GM12878 (cell line): Measurements from ENCODE around the gene NLRP9. TPM values are rescaled to one million over a fixed set of nuclear protein-coding genes. Genes with fewer than 3 reads are reported as not detected.

Source experiments
- ATAC-seq: fragments of 200-7000 bp; cut with Tn5 transposase; 3 replicates; pipeline ENCODE4 v1.9.1; 2020; ENCODE audit warnings: mild to moderate bottlenecking, moderate library complexity
- BruUV-seq: library from RNA; stranded (reverse); fragments of 400-500 nt; replicated peaks from 2 replicates; lab custom pipeline; 2021; lab: Mats Ljungman, UMichigan
- CTCF ChIA-PET: fragments of 300-600 bp; sonication (Branson Sonifier 250); formaldehyde crosslinking; extraction: SDS; loops from one replicate; lab custom pipeline; 2021; ENCODE audit warnings: inconsistent platforms; lab: Yijun Ruan, JAX
- POLR2A ChIA-PET: fragments of 350-600 bp; formaldehyde crosslinking; extraction: SDS; loops from one replicate; lab custom pipeline; 2021; ENCODE audit warnings: inconsistent platforms; lab: Charles Lee
- RAD21 ChIA-PET: fragments of 300-600 bp; sonication (Branson Sonifier 250); formaldehyde crosslinking; loops from one replicate; lab custom pipeline; 2023; ENCODE audit warnings: antibody characterized with exemption; ENCODE audit not compliant: unreplicated experiment; lab: Charles Lee
- SMC1A ChIA-PET: fragments of 300-600 bp; sonication (Branson Sonifier 250); formaldehyde crosslinking; loops from one replicate; lab custom pipeline; 2023; ENCODE audit not compliant: unreplicated experiment, uncharacterized antibody; lab: Charles Lee
- DNase-seq: peaks from one replicate; pipeline ENCODE4 v3.0.0-alpha.2; 2011; ENCODE audit warnings: low read depth, low spot score
- FAIRE-seq: peaks from 3 replicates; lab custom pipeline; 2011; peaks lifted over from hg19 to GRCh38; lab: Jason Lieb, UNC
- H2AFZ ChIP-seq: 2 replicates; pipeline ENCODE4 v1.6.0; 2011; ENCODE audit warnings: low read depth, low read length, control low read depth; ENCODE audit not compliant: control insufficient read depth
- H3K27ac ChIP-seq: 2 replicates; pipeline ENCODE4 v1.5.1; 2011; ENCODE audit warnings: control low read depth; ENCODE audit not compliant: control insufficient read depth, insufficient read depth
- H3K27me3 ChIP-seq, 2 experiments: replicated peaks in 1 of 2; 2 replicates each; pipeline versions ENCODE4 v1.6.0 to v1.6.1; 2011; ENCODE audit warnings: low read length in 1 of 2; ENCODE audit not compliant: control insufficient read depth in 2 of 2, insufficient read depth in 2 of 2
- H3K36me3 ChIP-seq, 2 experiments: 2 replicates each; pipeline ENCODE4 v1.5.1; 2011; ENCODE audit warnings: low read length in 1 of 2; ENCODE audit not compliant: control insufficient read depth in 2 of 2, insufficient read depth in 2 of 2
- H3K4me1 ChIP-seq: 2 replicates; pipeline ENCODE4 v1.6.1; 2011; ENCODE audit warnings: mild to moderate bottlenecking, low read length, moderate library complexity, mixed read lengths; ENCODE audit not compliant: control insufficient read depth, insufficient read depth
- H3K4me2 ChIP-seq: 2 replicates; pipeline ENCODE4 v1.6.0; 2011; ENCODE audit warnings: control low read depth; ENCODE audit not compliant: control insufficient read depth, insufficient read depth
- H3K4me3 ChIP-seq: fragments of 200-600 bp; sonication (generic); 2 replicates; pipeline ENCODE4 v1.5.1; 2016
- H3K79me2 ChIP-seq: 2 replicates; pipeline ENCODE4 v1.6.0; 2011; ENCODE audit warnings: low read length; ENCODE audit not compliant: control insufficient read depth, insufficient read depth
- H3K9ac ChIP-seq: 2 replicates; pipeline ENCODE4 v1.8.0; 2011; ENCODE audit warnings: low read length, control low read depth, mixed read lengths; ENCODE audit not compliant: control insufficient read depth, insufficient read depth
- H3K9me3 ChIP-seq: replicated peaks from 3 replicates; pipeline ENCODE4 v1.5.1; 2011; ENCODE audit warnings: mild to moderate bottlenecking, low read length; ENCODE audit not compliant: control insufficient read depth, insufficient read depth
- H4K20me1 ChIP-seq: 2 replicates; pipeline ENCODE4 v1.6.0; 2011; ENCODE audit not compliant: control insufficient read depth, insufficient read depth
- ATF7 ChIP-seq: fragments of 450-650 bp; IDR thresholded peaks from 2 replicates; pipeline ENCODE4 v1.6.1; 2016; ENCODE audit warnings: low read depth, mild to moderate bottlenecking
- PAX8 ChIP-seq: fragments of 450-650 bp; IDR thresholded peaks from 2 replicates; pipeline ENCODE4 v1.6.1; 2017; ENCODE audit warnings: mild to moderate bottlenecking, moderate library complexity
- POLR2A ChIP-seq: IDR thresholded peaks from 2 replicates; pipeline ENCODE4 v1.6.1; 2011; ENCODE audit warnings: low read depth, mild to moderate bottlenecking, low read length
- RCOR1 ChIP-seq: conservative IDR thresholded peaks from 2 replicates; pipeline ENCODE4 v1.6.1; 2012; ENCODE audit warnings: low read depth, low read length, improper control_type of control experiment
- TCF12 ChIP-seq: IDR thresholded peaks from 2 replicates; pipeline ENCODE4 v1.6.1; 2011; ENCODE audit warnings: low read depth, mild to moderate bottlenecking, low read length
- WGBS: methylation state at CpG from one replicate; pipeline ENCODE4 v1.1.6; 2016; ENCODE audit warnings: low lambda C conversion rate; ENCODE audit not compliant: insufficient replicate concordance, insufficient coverage; ENCODE audit errors: missing lambda C conversion rate; 5-methylcytosine and 5-hydroxymethylcytosine counted together
- in situ Hi-C: fragments of 300-500 bp; cut with MboI; formaldehyde crosslinking; loops from 9 replicates; pipeline ENCODE4 v1.14.3; 2018; ENCODE audit warnings: mixed read lengths
- intact Hi-C: fragments of 100-400 bp; cut with micrococcal nuclease; formaldehyde crosslinking; loops from one replicate; pipeline ENCODE4 v1.14.2; 2022; ENCODE audit not compliant: unreplicated experiment
- polyA plus RNA-seq, 11 experiments: library from polyadenylated mRNA; depleted of rRNA in 4 of 11; unstranded in 6 of 11; stranded (reverse) in 5 of 11; fragments of >200 nt; fragmentation: Nextera tagmentation in 4 of 11; fragmentation: Illumina TruSeq in 1 of 11; extraction: Ambion mirVana in 4 of 11; extraction: Trizol in 1 of 11; gene quantifications; 1 replicate in 1 of 11; 2 replicates in 10 of 11; pipeline versions ENCODE4 v1.2.1 to v1.2.3, GENCODE V29; 2011 to 2016; ENCODE audit warnings: inconsistent platforms in 2 of 11, missing spikeins in 2 of 11, low read depth in 1 of 11
- total RNA-seq, 4 experiments: library from RNA; depleted of rRNA in 3 of 4; stranded (reverse); fragments of >200 nt in 3 of 4; fragmentation: Illumina TruSeq in 1 of 4; extraction: Trizol in 1 of 4; gene quantifications; 2 replicates each; pipeline versions ENCODE4 v1.2.1 to v1.2.3, GENCODE V29; 2013 to 2021
- TF ChIP-seq, protein P1 (sequence below): IDR thresholded peaks from 2 replicates; pipeline ENCODE4 v1.6.1; 2011; ENCODE audit warnings: mild to moderate bottlenecking, low read depth, low read length, moderate library complexity; ENCODE audit not compliant: insufficient replicate concordance
- TF ChIP-seq, protein P2 (sequence below): fragments of 450-650 bp; IDR thresholded peaks from 2 replicates; pipeline ENCODE4 v1.6.1; 2017; ENCODE audit warnings: low read depth, mild to moderate bottlenecking, moderate library complexity

NLRP9 gene
- total and polyA plus RNA-seq, 10 of the 15 experiments (the other 5 are each of a cell fraction or from before 2014, with no cell fraction given): not detected

DNA sequence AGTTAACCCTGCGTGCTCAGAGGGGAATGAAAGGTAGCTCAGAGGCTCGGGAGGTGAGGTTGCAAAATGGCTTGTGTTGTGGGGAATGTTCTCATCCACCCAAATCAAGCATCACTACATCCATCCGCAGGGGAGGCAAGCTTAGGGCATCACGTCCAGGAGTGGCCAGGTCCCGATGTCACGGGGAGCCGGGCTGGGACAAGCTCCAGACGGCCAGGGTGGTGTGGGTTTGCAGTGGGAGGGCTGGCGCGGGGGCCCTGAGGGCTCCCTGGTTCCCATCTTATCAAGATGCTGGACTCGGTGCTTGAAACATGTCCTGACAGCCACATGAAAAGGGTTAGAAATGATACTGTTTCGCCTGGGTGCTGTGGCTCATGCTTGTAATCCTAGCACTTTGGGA, 37.4 kb downstream of the NLRP9 start:
- POLR2A ChIA-PET: no interaction called here
- RAD21 ChIA-PET: interaction anchor here (0.9 kb wide), 1 partner anchor 44 kb away, joined by 4 read pairs; no protein-coding TSS in a partner anchor
- Histone ChIP-seq H3K27ac (no peak overlapping the region), H3K9me3 (no peaks in the 10 kb centered on the region), H3K4me1 (no peaks in the 10 kb centered on the region), H3K9ac (no peak overlapping the region), H3K36me3 (peaks cover 2 to 3% of the 10 kb centered on the region in 2 experiments; a peak in 2 of 4 replicates), H4K20me1 (no peaks in the 10 kb centered on the region), H2AFZ (no peak overlapping the region), H3K79me2 (no peaks in the 10 kb centered on the region), H3K27me3 (no peaks in the 10 kb centered on the region)
- ATAC-seq: no peak
- SMC1A ChIA-PET: no interaction called here
- CTCF ChIA-PET: no interaction called here
- intact Hi-C loops (no loop called here), in situ Hi-C loops (no loop called here)
- 95% methylated on average over 12 of the region's 12 CpGs for WGBS
- TF ChIP-seq POLR2A (peak; percentile 42; the same call in 1 of the 2 replicates), PAX8 (no peak), ATF7 (no peak), TCF12 (no peak), RCOR1 (no peak)
- TF ChIP-seq, protein P1, sequence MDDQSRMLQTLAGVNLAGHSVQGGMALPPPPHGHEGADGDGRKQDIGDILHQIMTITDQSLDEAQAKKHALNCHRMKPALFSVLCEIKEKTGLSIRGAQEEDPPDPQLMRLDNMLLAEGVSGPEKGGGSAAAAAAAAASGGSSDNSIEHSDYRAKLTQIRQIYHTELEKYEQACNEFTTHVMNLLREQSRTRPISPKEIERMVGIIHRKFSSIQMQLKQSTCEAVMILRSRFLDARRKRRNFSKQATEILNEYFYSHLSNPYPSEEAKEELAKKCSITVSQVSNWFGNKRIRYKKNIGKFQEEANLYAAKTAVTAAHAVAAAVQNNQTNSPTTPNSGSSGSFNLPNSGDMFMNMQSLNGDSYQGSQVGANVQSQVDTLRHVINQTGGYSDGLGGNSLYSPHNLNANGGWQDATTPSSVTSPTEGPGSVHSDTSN: no peak
- TF ChIP-seq, protein P2, sequence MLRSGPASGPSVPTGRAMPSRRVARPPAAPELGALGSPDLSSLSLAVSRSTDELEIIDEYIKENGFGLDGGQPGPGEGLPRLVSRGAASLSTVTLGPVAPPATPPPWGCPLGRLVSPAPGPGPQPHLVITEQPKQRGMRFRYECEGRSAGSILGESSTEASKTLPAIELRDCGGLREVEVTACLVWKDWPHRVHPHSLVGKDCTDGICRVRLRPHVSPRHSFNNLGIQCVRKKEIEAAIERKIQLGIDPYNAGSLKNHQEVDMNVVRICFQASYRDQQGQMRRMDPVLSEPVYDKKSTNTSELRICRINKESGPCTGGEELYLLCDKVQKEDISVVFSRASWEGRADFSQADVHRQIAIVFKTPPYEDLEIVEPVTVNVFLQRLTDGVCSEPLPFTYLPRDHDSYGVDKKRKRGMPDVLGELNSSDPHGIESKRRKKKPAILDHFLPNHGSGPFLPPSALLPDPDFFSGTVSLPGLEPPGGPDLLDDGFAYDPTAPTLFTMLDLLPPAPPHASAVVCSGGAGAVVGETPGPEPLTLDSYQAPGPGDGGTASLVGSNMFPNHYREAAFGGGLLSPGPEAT: no peak
- TF ChIP-seq, all 136 proteins: peak for 1
- H3K4me3 ChIP-seq: no peak overlapping the region
- FAIRE-seq (no peak), DNase-seq (no peak)
- no TSS peak for BruUV-seq
- H3K4me2 ChIP-seq: no peak overlapping the region
